HTERT RPE-1 (cell line): ENCODE results near the gene PRICKLE1.
"Not testable (repeated sequence)": the region's sequence is repeated elsewhere in the genome, so short reads cannot be mapped to it uniquely, and the experiment has no call there.

Experiments used
- in situ Hi-C: fragments of 300-500 bp; cut with MboI; formaldehyde crosslinking; loops from 4 replicates; pipeline ENCODE4 v1.14.3; 2020; ENCODE audit warnings: low sequenced_read_pairs

The PRICKLE1 gene

GRCh38 chr12:42557586-42558172 is 31.9 kb downstream of the PRICKLE1 start:
- in situ Hi-C loops: no loop called here

GRCh38 chr12:42556917-42557316 is 32.6 kb downstream of the PRICKLE1 start:
- in situ Hi-C loops: no loop called here

GRCh38 chr12:42552822-42553221 is 36.7 kb downstream of the PRICKLE1 start:
- in situ Hi-C loops: no loop called here

DNA sequence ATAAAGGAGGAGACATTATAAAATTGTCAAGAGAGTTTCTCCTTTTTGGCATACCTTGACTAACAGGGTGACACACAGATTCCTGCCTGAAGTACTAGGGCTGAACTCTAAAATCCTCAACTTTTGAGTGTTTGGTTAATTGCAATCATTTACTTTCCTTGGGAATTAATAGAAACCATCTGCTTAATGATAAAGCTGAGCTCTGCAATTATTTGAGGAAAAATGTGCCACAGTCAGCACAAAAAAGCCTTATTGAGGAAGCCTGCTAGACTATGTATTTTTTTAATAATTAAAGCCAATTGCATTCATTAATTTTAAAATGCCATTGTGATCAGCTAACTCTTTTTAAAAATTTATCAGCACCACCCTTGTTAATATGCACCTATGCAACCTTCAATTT is 38.7 kb downstream of the PRICKLE1 start:
- in situ Hi-C loops: no loop called here

DNA sequence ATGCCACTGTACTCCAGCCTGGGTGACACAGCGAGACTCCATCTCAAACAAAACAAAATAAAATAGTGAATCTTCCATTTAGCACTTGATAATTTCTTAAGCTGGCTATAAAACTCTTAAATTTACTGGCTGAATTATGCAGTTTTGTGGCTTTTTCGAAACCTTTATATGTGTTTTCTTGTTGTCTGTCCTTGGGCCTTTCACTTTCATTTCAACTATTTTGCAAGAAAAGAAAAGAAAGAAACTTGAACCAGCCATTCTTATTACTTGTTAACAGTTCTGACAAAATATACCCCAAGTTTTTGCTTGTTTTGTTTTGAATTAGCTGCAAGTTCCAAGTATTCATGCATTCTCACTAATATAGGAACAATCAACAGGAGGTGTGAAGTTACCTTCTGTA is 42.8 kb downstream of the PRICKLE1 start:
- in situ Hi-C loops: no loop called here

- in situ Hi-C loops: no loop called here
Observed at GRCh38 chr12:42541965-42542364, 47.6 kb downstream of the PRICKLE1 start.

GRCh38 chr12:42541308-42541707 is 48.2 kb downstream of the PRICKLE1 start:
- in situ Hi-C loops: not testable (repeated sequence)

- in situ Hi-C loops: no loop called here
Observed at GRCh38 chr12:42539696-42540095, 49.9 kb downstream of the PRICKLE1 start.

DNA sequence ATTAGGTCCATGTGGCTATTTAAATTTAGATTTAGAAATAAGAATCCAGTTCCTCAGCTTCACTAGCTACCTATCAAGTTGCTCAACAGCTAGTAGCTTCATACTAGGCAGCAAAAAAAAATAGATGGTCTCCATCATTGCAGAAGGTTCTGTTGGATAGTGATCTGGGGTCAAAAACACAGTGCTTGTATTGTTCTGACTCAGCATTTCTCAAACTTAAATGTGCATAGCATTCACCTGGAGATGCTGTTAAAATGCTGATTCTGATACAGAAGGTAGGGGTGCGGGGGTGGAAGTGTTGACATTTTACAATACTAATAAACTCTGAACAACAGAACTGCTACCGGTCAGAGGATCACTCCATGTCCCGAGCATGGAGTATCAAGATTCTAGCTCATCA is 51.3 kb downstream of the PRICKLE1 start:
- in situ Hi-C loops: no loop called here

- in situ Hi-C loops: no loop called here
Observed at GRCh38 chr12:42534184-42534838, 55.2 kb downstream of the PRICKLE1 start.

- in situ Hi-C loops: no loop called here
Observed at GRCh38 chr12:42530284-42530683, 59.3 kb downstream of the PRICKLE1 start.

DNA sequence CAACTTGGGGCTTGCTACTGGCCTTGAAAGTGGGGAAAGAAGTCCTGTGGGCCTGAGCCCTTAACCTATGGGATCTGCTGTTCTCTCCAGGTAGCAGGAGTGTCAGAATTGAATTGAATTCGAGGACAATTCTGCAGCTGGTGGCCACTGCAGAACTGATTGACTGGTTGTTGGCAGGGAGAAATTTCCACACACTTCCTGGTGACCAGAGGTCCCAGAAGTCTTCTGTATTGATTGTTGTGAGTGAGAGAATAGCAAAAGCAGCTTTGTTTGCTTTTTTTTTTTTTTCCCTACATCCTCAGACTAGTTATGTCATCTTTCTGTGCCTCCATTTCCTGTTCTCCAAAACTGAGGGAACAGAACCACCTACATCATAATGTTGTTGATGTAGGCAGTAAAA is 64.1 kb downstream of the PRICKLE1 start:
- in situ Hi-C loops: no loop called here

DNA sequence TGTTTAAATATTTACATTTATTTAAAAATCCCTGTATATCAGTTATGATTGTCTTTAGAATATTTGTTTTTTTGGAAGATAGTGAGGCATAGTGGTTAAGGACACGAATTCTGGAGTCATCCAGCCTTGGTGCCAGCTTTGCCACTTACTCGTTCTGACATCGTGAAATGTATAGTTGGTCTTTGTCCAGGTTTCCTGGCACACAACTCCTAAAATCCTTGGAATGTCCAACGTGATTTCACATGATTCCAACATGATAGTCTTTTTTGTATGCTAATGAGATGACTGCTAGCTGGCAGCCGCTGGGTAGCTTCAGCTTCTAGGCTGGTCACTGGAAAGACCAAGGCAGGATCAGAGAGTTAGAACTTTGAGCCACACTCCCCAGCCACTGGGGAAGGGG is 64.8 kb downstream of the PRICKLE1 start:
- in situ Hi-C loops: no loop called here

DNA sequence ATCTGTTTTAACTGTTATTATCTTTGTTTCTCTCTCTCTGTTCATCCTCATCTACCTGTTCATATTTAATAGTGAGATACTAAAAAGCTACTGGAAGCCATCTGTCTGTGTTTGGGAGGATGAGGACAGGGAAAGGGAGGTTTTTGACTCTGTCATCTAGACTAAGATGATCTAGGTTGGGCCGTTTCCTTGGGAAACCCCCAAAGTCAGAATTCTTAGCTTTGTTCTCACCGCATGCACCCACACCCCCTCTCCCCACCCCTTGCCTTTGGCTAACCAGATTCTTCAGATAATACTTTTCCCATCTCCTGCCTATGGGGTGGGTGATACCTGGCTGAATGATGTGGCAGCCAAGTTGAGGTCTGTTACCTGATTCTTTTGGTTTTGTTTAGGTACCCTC is 73.0 kb downstream of the PRICKLE1 start:
- in situ Hi-C loops: no loop called here

GRCh38 chr12:42511656-42512055 is 77.9 kb downstream of the PRICKLE1 start:
- in situ Hi-C loops: no loop called here

DNA sequence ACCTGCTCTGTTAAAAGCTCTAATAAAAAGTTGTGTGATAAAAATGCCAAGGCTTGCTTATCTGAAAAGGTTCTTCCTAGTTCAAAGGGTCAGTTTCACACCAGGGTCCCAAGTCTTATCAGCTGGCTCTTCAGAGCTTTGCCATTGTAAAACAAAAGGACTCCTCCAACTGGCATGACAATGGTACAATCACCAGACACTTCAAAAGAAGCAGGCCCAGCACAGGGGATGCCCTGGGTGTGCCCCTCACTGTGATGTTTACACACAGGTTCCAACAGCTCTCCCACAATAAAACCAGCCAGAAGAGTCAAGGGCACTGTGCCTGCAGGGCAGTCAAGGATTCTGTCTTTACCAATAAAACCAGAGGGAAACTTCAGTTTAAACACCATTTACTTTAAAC is 78.7 kb downstream of the PRICKLE1 start:
- in situ Hi-C loops: no loop called here

DNA sequence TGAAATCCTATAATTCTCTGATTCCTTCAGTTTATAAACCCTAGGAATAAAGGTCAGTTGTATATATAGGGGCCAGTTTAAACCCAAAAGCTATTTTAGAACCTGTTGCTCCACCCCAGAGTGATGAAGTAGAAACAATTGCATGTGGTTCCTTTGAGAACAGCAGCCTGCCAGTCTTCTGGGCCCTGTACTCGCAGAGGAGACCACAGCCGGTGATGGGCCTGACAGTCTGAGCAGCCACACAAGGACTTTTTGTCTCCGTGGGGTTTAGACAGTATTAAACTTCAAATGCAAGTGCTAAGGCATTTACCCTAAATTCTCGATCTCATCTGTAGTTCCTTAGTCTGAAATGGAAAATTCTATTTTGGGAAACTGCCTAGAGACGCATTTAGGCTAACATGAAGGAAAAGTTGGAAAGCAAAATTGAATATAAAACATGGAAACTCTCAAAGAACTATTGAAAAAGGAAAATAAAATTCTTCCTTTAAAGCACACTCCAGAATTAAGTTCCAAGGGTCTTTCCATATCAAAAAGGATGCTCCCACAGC is 80.6 kb downstream of the PRICKLE1 start:
- in situ Hi-C loops: no loop called here

DNA sequence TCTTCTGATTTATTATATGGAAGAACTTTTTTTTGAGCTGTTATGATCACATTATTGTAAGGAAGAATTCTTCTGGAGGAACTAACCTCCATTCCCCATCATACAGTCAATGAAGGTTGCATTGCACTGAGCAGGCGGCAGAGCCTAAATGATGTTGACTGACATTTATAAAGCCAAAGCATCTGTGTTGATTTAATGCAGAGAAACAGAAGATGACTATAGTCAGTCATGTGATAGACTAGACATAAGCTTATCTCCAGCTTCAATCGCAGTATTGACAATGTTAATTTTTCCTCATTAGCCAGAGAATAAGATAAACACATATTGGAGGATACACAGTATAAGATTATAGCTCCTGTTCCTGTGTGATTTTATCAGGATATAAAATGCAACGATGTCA is 82.0 kb downstream of the PRICKLE1 start:
- in situ Hi-C loops: no loop called here

DNA sequence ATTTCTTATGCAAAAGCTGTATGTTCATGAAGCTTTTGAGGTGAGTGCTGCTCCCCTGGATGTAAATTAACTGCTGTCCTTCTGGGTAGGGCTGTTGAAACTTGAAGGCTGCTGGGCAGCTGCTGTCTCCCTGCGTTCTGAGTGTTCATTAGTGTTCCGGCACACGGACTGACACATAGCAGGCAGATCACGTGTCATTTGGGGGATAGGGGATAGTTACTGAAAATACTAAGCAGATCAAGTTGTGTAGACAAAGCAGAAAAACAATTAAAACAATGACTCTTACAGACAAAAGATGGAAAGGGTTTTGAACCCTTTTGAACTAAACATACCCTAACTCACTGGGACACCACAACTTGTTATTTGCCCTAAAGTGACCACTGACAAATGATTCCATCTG is 82.5 kb downstream of the PRICKLE1 start:
- in situ Hi-C loops: no loop called here

- in situ Hi-C loops: no loop called here
Observed at GRCh38 chr12:42504049-42504448, 85.5 kb downstream of the PRICKLE1 start.

DNA sequence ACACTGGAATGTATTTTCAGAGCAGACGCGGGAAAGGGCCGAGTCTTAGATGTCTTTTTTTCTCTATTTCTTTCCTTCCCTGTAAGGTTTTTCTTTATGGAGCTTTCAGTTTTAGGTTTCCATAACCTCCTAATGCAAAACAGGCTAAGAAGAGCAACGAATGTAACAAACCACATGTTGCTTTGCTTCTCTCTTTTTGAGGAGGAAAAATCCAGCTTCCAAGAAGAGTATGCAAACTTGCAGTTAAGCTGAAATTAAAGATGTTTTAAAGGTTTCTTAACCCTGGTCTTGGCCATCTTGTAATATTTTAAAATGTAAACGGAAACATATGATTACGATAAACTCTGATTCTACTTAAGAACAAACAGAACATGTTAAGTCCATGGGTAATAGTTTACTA is 86.9 kb downstream of the PRICKLE1 start:
- in situ Hi-C loops: no loop called here

- in situ Hi-C loops: no loop called here
Observed at GRCh38 chr12:42498549-42499247, 90.8 kb downstream of the PRICKLE1 start.
